ENCODE measurements around the gene ARHGAP40.

GRCh38 chr20:38624084-38624483 lies 22.5 kb downstream of the ARHGAP40 start:
- TF ChIP-seq POLR2A (IDR thresholded peaks at IDR 0.05) (no peak), CTCF (IDR thresholded peaks at IDR 0.05 in 8 of 11, conservative IDR thresholded peaks at IDR 0.05 in 3 of 11) (no peak), POLR2AphosphoS5 (IDR thresholded peaks at IDR 0.05) (no peak)

Measured in spleen (tissue), 7 donors.